K562 (cell line): ENCODE data around the gene NRIP2. TPM values are rescaled to one million over a fixed set of nuclear protein-coding genes. Genes with fewer than 3 reads are reported as not detected.
"Not testable (repeated sequence)": the region's sequence is repeated elsewhere in the genome, so short reads cannot be mapped to it uniquely, and the experiment has no call there.

Experiments
- ATAC-seq: fragments of 200-7000 bp; cut with Tn5 transposase; 3 replicates; pipeline ENCODE4 v1.9.1; 2020; ENCODE audit warnings: moderate library complexity
- BruUV-seq: library from RNA; stranded (reverse); fragments of 400-500 nt; replicated peaks from 2 replicates; lab custom pipeline; 2021; lab: Mats Ljungman, UMichigan
- CTCF ChIA-PET: fragments of 300-600 bp; formaldehyde crosslinking; extraction: SDS; loops from one replicate; lab custom pipeline; 2021; ENCODE audit warnings: low intra/inter-chr PET ratio; lab: Yijun Ruan, JAX
- POLR2A ChIA-PET: fragments of 300-600, 350-650 bp; sonication (Branson Sonifier 250); formaldehyde crosslinking; extraction: SDS; loops from one replicate; lab custom pipeline; 2021; ENCODE audit warnings: antibody characterized with exemption, inconsistent platforms; lab: Yijun Ruan, JAX
- DNase-seq, 4 experiments: peaks; one replicate each; pipeline versions ENCODE4 v3.0.0 to v3.0.0-alpha.2; 2011 to 2018; ENCODE audit warnings: low spot score in 3 of 4, mixed read lengths in 3 of 4; ENCODE audit errors: extremely low read depth in 1 of 4
- FAIRE-seq: peaks from 2 replicates; lab custom pipeline; 2011; peaks lifted over from hg19 to GRCh38; lab: Jason Lieb, UNC
- H2AFZ ChIP-seq: 2 replicates; pipeline ENCODE4 v1.6.0; 2011; ENCODE audit warnings: low read depth, low read length, control low read depth, inconsistent platforms
- H3K27ac ChIP-seq: fragments of 200-600 bp; 3 replicates; pipeline ENCODE4 v1.8.0; 2011; ENCODE audit warnings: low read depth, mild to moderate bottlenecking, control low read depth, inconsistent platforms, low read length, moderate library complexity, mixed read lengths; ENCODE audit errors: extremely low read depth
- H3K27me3 ChIP-seq, 2 experiments: fragments of 300-600 bp in 1 of 2; 2 replicates in 1 of 2; 3 replicates in 1 of 2; pipeline versions ENCODE4 v1.6.0 to v1.8.0; 2011; ENCODE audit warnings: inconsistent platforms in 2 of 2, low read length in 2 of 2, mild to moderate bottlenecking in 1 of 2, mixed read lengths in 1 of 2, moderate library complexity in 1 of 2; ENCODE audit not compliant: control insufficient read depth in 2 of 2, insufficient read depth in 2 of 2
- H3K36me3 ChIP-seq: fragments of 300-600 bp; 3 replicates; pipeline ENCODE4 v1.8.0; 2011; ENCODE audit warnings: mild to moderate bottlenecking, low read length, inconsistent platforms; ENCODE audit not compliant: control insufficient read depth, insufficient read depth
- H3K4me1 ChIP-seq, 2 experiments: fragments of 200-600 bp in 1 of 2; replicated peaks in 1 of 2; 2 replicates in 1 of 2; 3 replicates in 1 of 2; pipeline versions ENCODE4 v1.5.1 to v1.8.0; 2011; ENCODE audit warnings: inconsistent platforms in 2 of 2, low read length in 2 of 2, mild to moderate bottlenecking in 1 of 2, mixed read lengths in 1 of 2, moderate library complexity in 1 of 2; ENCODE audit not compliant: control insufficient read depth in 2 of 2, insufficient read depth in 2 of 2
- H3K4me2 ChIP-seq: 2 replicates; pipeline ENCODE4 v1.6.1; 2011; ENCODE audit warnings: low read length, control low read depth, inconsistent platforms, mixed read lengths; ENCODE audit not compliant: insufficient read depth
- H3K4me3 ChIP-seq: fragments of 200-600 bp; sonication (generic), shearing (Covaris generic); 2 replicates; pipeline ENCODE4 v1.5.1; 2016; ENCODE audit warnings: control low read depth, inconsistent platforms
- H3K79me2 ChIP-seq: fragments of 200-600 bp; 3 replicates; pipeline ENCODE4 v1.8.0; 2011; ENCODE audit warnings: low read length, inconsistent platforms; ENCODE audit not compliant: control insufficient read depth, insufficient read depth
- H3K9ac ChIP-seq, 2 experiments: 2 replicates each; pipeline versions ENCODE4 v1.6.0 to v1.6.1; 2011; ENCODE audit warnings: low read depth in 2 of 2, low read length in 2 of 2, control low read depth in 1 of 2, inconsistent platforms in 1 of 2, mild to moderate bottlenecking in 1 of 2, mixed read lengths in 1 of 2; ENCODE audit not compliant: insufficient read depth in 1 of 2
- H3K9me1 ChIP-seq: one replicate; pipeline ENCODE4 v1.6.0; 2011; ENCODE audit warnings: inconsistent platforms, mild to moderate bottlenecking, low read length, moderate library complexity; ENCODE audit not compliant: control insufficient read depth, insufficient read depth
- H3K9me3 ChIP-seq: replicated peaks from 2 replicates; pipeline ENCODE4 v1.5.1; 2011; ENCODE audit warnings: low read depth, low read length, inconsistent platforms; ENCODE audit not compliant: control insufficient read depth, insufficient read depth
- H4K20me1 ChIP-seq: replicated peaks from 2 replicates; pipeline ENCODE4 v1.6.1; 2011; ENCODE audit warnings: low read length, inconsistent platforms, mixed read lengths; ENCODE audit not compliant: control insufficient read depth, insufficient read depth
- DEAF1 ChIP-seq: fragments of 450-650 bp; formaldehyde crosslinking; IDR thresholded peaks from 2 replicates; pipeline ENCODE4 v1.4.0; 2020; ENCODE audit warnings: mild to moderate bottlenecking, moderate library complexity
- GABPB2 ChIP-seq: fragments of 250-450 bp; sonication (Bioruptor Pico); conservative IDR thresholded peaks from 2 replicates; pipeline ENCODE4 v1.5.1; 2021; ENCODE audit warnings: mild to moderate bottlenecking
- ZNF175 ChIP-seq: fragments of 200-800 bp; sonication (Bioruptor generic); IDR thresholded peaks from 2 replicates; pipeline ENCODE4 v1.6.1; 2016; ENCODE audit warnings: low read depth, mild to moderate bottlenecking, missing genetic modification characterization, missing compliant biosample characterization
- WGBS: fragments of 100-300 bp; shearing (Covaris generic); methylation state at CpG from one replicate; pipeline ENCODE4 v1.1.6; 2016; ENCODE audit warnings: low coverage, mixed read lengths; ENCODE audit not compliant: insufficient coverage; ENCODE audit errors: missing lambda C conversion rate; 5-methylcytosine and 5-hydroxymethylcytosine counted together
- in situ Hi-C: fragments of 300-500 bp; cut with MboI; formaldehyde crosslinking; loops from 4 replicates; pipeline ENCODE4 v1.15.0; 2018; ENCODE audit warnings: inconsistent platforms, mixed read lengths
- intact Hi-C: fragments of 100-400 bp; cut with micrococcal nuclease; formaldehyde crosslinking; loops from 2 replicates; pipeline ENCODE4 v1.14.2; 2022
- polyA plus RNA-seq, 8 experiments: library from polyadenylated mRNA; depleted of rRNA in 4 of 8; stranded (reverse) in 5 of 8; unstranded in 3 of 8; fragments of >200 nt; fragmentation: Nextera tagmentation in 2 of 8; fragmentation: Illumina TruSeq in 1 of 8; extraction: Ambion mirVana in 2 of 8; extraction: Trizol in 1 of 8; gene quantifications; 2 replicates each; pipeline versions ENCODE4 v1.2.1 to v1.2.3, GENCODE V29; 2011 to 2014; ENCODE audit warnings: inconsistent platforms in 1 of 8, missing spikeins in 1 of 8
- total RNA-seq, 7 experiments: library from RNA; depleted of rRNA in 6 of 7; stranded (reverse); fragments of >200 nt in 6 of 7; fragmentation: Illumina TruSeq in 2 of 7; extraction: Trizol in 2 of 7; gene quantifications; 2 replicates each; pipeline versions ENCODE4 v1.2.1 to v1.2.3, GENCODE V29; 2011 to 2021; ENCODE audit warnings: low replicate concordance in 1 of 7

NRIP2 gene
- total and polyA plus RNA-seq, 9 of the 15 experiments (the other 6 are each of a cell fraction or from before 2014, with no cell fraction given) = 0.07 to 0.10 TPM; not detected in 7

GRCh38 chr12:2863402-2863801, 28.6 kb upstream of the NRIP2 start:
- H4K20me1 ChIP-seq, H3K27me3 ChIP-seq, in situ Hi-C loops, H3K4me3 ChIP-seq, H3K27ac ChIP-seq, H3K9me1 ChIP-seq, H2AFZ ChIP-seq, ATAC-seq, BruUV-seq, FAIRE-seq, H3K9me3 ChIP-seq, CTCF ChIA-PET, H3K4me2 ChIP-seq, H3K9ac ChIP-seq, intact Hi-C loops, DNase-seq, H3K4me1 ChIP-seq, H3K79me2 ChIP-seq: not testable (repeated sequence)
- H3K36me3 ChIP-seq = peaks cover 74% of the 10 kb centered on the region; the same call in 2 of the 3 replicates
- POLR2A ChIA-PET = interaction anchor here (1.2 kb wide), 1 partner anchor 10 kb away, joined by 6 read pairs; no protein-coding TSS in a partner anchor
- WGBS = 77% methylated on average over 4 of the region's 7 CpGs

- ChIA-PET CTCF (no interaction called here), POLR2A (interaction anchor here (0.6 kb wide), 1 partner anchor 14 kb away, joined by 3 read pairs; no protein-coding TSS in a partner anchor)
- ATAC-seq (no peak), FAIRE-seq (no peak), DNase-seq (no peak)
- H3K4me2 ChIP-seq = no peak overlapping the region
- H3K4me1 ChIP-seq = no peaks in the 10 kb centered on the region
- no peak overlapping the region for H3K4me3 ChIP-seq
- WGBS = 87% methylated on average over 7 of the region's 7 CpGs
- BruUV-seq = no TSS peak
- H4K20me1 ChIP-seq = no peaks in the 10 kb centered on the region; the same call in 1 of the 2 replicates
- peaks cover 74% of the 10 kb centered on the region; the same call in 2 of the 3 replicates for H3K36me3 ChIP-seq
- intact Hi-C loops = no loop called here
- no peaks in the 10 kb centered on the region for H3K9me3 ChIP-seq
- H3K79me2 ChIP-seq = no peaks in the 10 kb centered on the region
- in situ Hi-C loops = no loop called here
- H3K27me3 ChIP-seq = no peaks in the 10 kb centered on the region
- no peak overlapping the region for H3K27ac ChIP-seq
- H3K9ac ChIP-seq = no peak overlapping the region
- no peak overlapping the region for H2AFZ ChIP-seq
- no peaks in the 10 kb centered on the region for H3K9me1 ChIP-seq
- TF ChIP-seq ZNF175 (CRISPR knock-in tag) (no peak), DEAF1 (CRISPR knock-in tag) (no peak), GABPB2 (no peak)
These were observed 28.0 kb upstream of the NRIP2 start for GRCh38 chr12:2862876-2863275.
